GM04503 (cell line): ENCODE data around the gene PTPRD.
"Not testable (repeated sequence)": the region's sequence is repeated elsewhere in the genome, so short reads cannot be mapped to it uniquely, and the experiment has no call there.

Experiments
- DNase-seq: peaks from one replicate; pipeline ENCODE4 v3.0.0-alpha.2; 2012; ENCODE audit warnings: low read depth

The PTPRD gene

GRCh38 chr9:9004810-9005209 lies 1608.0 kb downstream of the PTPRD start:
- DNase-seq, result no peak

- no peak for DNase-seq
Measured at GRCh38 chr9:9002826-9003583, 1609.8 kb downstream of the PTPRD start.

GRCh38 chr9:8980496-8981013 lies 1632.2 kb downstream of the PTPRD start:
- no peak for DNase-seq

- no peak for DNase-seq
Measured at GRCh38 chr9:8978334-8978733, 1634.5 kb downstream of the PTPRD start.

GRCh38 chr9:8968350-8968749 lies 1644.5 kb downstream of the PTPRD start:
- not testable (repeated sequence) for DNase-seq

- no peak for DNase-seq
Measured at GRCh38 chr9:8963885-8964284, 1648.9 kb downstream of the PTPRD start.

GRCh38 chr9:8962084-8962483 lies 1650.7 kb downstream of the PTPRD start:
- no peak for DNase-seq

- DNase-seq, result no peak
Measured at GRCh38 chr9:8961186-8961851, 1651.5 kb downstream of the PTPRD start.

- DNase-seq, result no peak
Measured at GRCh38 chr9:8960254-8960653, 1652.5 kb downstream of the PTPRD start.

GRCh38 chr9:8958358-8958757 lies 1654.4 kb downstream of the PTPRD start:
- no peak for DNase-seq

GRCh38 chr9:8955315-8955714 lies 1657.5 kb downstream of the PTPRD start:
- DNase-seq, result no peak

- DNase-seq, result no peak
Measured at GRCh38 chr9:8946461-8946860, 1666.3 kb downstream of the PTPRD start.

- no peak for DNase-seq
Measured at GRCh38 chr9:8943392-8943791, 1669.4 kb downstream of the PTPRD start.

- DNase-seq, result no peak
Measured at GRCh38 chr9:8940650-8941049, 1672.2 kb downstream of the PTPRD start.

- DNase-seq, result no peak
Measured at GRCh38 chr9:8926461-8926860, 1686.3 kb downstream of the PTPRD start.

- DNase-seq, result no peak
Measured at GRCh38 chr9:8924562-8924961, 1688.2 kb downstream of the PTPRD start.

- DNase-seq, result not testable (repeated sequence)
Measured at GRCh38 chr9:8920478-8921183, 1692.2 kb downstream of the PTPRD start.

- no peak for DNase-seq
Measured at GRCh38 chr9:8917956-8918739, 1694.7 kb downstream of the PTPRD start.

- no peak for DNase-seq
Measured at GRCh38 chr9:8916771-8917170, 1696.0 kb downstream of the PTPRD start.

GRCh38 chr9:8907868-8908267 lies 1704.9 kb downstream of the PTPRD start:
- no peak for DNase-seq

- DNase-seq, result no peak
Measured at GRCh38 chr9:8905731-8906130, 1707.1 kb downstream of the PTPRD start.
